ENCODE results near the gene CNTN4. TPM values are rescaled to one million over a fixed set of nuclear protein-coding genes. Genes with fewer than 3 reads are reported as not detected.

The CNTN4 gene
- total and polyA plus RNA-seq, 3 experiments from 2014 or later = not detected

- peak in 1 of 5 donors; percentile 3 for DNase-seq
- H3K4me3 Mint-ChIP-seq = peak overlapping the region in 1 of 7 donors; percentile 30
Observed at GRCh38 chr3:2765002-2765579, 666.4 kb downstream of the CNTN4 start.

GRCh38 chr3:2770451-2770850 is 671.8 kb downstream of the CNTN4 start:
- Mint-ChIP-seq H3K27me3 (peaks cover 3 to 5% of the 10 kb centered on the region in 2 donors), H3K4me3 (no peak overlapping the region), H3K9me3 (peaks cover 0 to 2% (median 0%) of the 10 kb centered on the region in 5 donors), H3K27ac (no peak overlapping the region), H3K4me1 (no peaks in the 10 kb centered on the region), H3K36me3 (no peaks in the 10 kb centered on the region)
- ChIA-PET CTCF (no interaction called here), POLR2A (no interaction called here)
- Histone ChIP-seq H3K27ac (ENCODE audit: low read depth, low read length) (no peak overlapping the region), H3K4me1 (ENCODE audit: insufficient read depth, low read length) (no peaks in the 10 kb centered on the region), H3K27me3 (ENCODE audit: insufficient read depth, low read length, poor library complexity, severe bottlenecking) (no peaks in the 10 kb centered on the region), H3K9me3 (ENCODE audit: low read length) (no peaks in the 10 kb centered on the region), H3K4me3 (ENCODE audit: low read length) (no peak overlapping the region), H3K36me3 (ENCODE audit: insufficient read depth, low read length) (no peaks in the 10 kb centered on the region)
- DNase-seq = no peak

More at GRCh38 chr3:2765002-2765579, 666.4 kb downstream of the CNTN4 start:
- H3K36me3 ChIP-seq (ENCODE audit: insufficient read depth, low read length) = no peaks in the 10 kb centered on the region
- CTCF ChIA-PET = no interaction called here
- peak overlapping the region in 1 of 8 donors; percentile 46 for H3K27ac Mint-ChIP-seq
- peaks cover 0 to 4% (median 3%) of the 10 kb centered on the region in 3 donors for H3K4me1 Mint-ChIP-seq
- H3K27ac ChIP-seq (ENCODE audit: low read depth, low read length) = no peak overlapping the region
- H3K4me3 ChIP-seq (ENCODE audit: low read length) = no peak overlapping the region
- no peaks in the 10 kb centered on the region for H3K9me3 ChIP-seq (ENCODE audit: low read length)
- POLR2A ChIA-PET = no interaction called here
- H3K27me3 Mint-ChIP-seq = peaks cover 3% of the 10 kb centered on the region in 2 donors
- no peaks in the 10 kb centered on the region for H3K36me3 Mint-ChIP-seq
- no peaks in the 10 kb centered on the region for H3K27me3 ChIP-seq (ENCODE audit: insufficient read depth, low read length, poor library complexity, severe bottlenecking)
- H3K4me1 ChIP-seq (ENCODE audit: insufficient read depth, low read length) = no peaks in the 10 kb centered on the region
- H3K9me3 Mint-ChIP-seq = no peaks in the 10 kb centered on the region

GRCh38 chr3:2771193-2771592 is 672.5 kb downstream of the CNTN4 start:
- POLR2A ChIA-PET = no interaction called here
- Mint-ChIP-seq H3K27ac (no peak overlapping the region), H3K4me3 (no peak overlapping the region)

GRCh38 chr3:2771741-2772140 is 673.1 kb downstream of the CNTN4 start:
- H3K36me3 ChIP-seq (ENCODE audit: insufficient read depth, low read length) = no peaks in the 10 kb centered on the region
- peaks cover 0 to 2% (median 0%) of the 10 kb centered on the region in 5 donors for H3K9me3 Mint-ChIP-seq
- no peak overlapping the region for H3K27ac Mint-ChIP-seq
- DNase-seq = no peak
- H3K9me3 ChIP-seq (ENCODE audit: low read length) = no peaks in the 10 kb centered on the region
- no peak overlapping the region for H3K4me3 Mint-ChIP-seq
- H3K4me1 Mint-ChIP-seq = no peaks in the 10 kb centered on the region
- no peak overlapping the region for H3K27ac ChIP-seq (ENCODE audit: low read depth, low read length)
- POLR2A ChIA-PET = no interaction called here
- H3K4me1 ChIP-seq (ENCODE audit: insufficient read depth, low read length) = no peaks in the 10 kb centered on the region
- no peaks in the 10 kb centered on the region for H3K36me3 Mint-ChIP-seq
- no peaks in the 10 kb centered on the region for H3K27me3 ChIP-seq (ENCODE audit: insufficient read depth, low read length, poor library complexity, severe bottlenecking)
- no peak overlapping the region for H3K4me3 ChIP-seq (ENCODE audit: low read length)
- CTCF ChIA-PET = no interaction called here
- H3K27me3 Mint-ChIP-seq = peaks cover 3 to 4% of the 10 kb centered on the region in 2 donors

More at GRCh38 chr3:2771193-2771592, 672.5 kb downstream of the CNTN4 start:
- H3K27ac ChIP-seq (ENCODE audit: low read depth, low read length) = no peak overlapping the region
- no peaks in the 10 kb centered on the region for H3K36me3 ChIP-seq (ENCODE audit: insufficient read depth, low read length)
- no peaks in the 10 kb centered on the region for H3K9me3 ChIP-seq (ENCODE audit: low read length)
- Mint-ChIP-seq H3K27me3 (peaks cover 3 to 4% of the 10 kb centered on the region in 2 donors), H3K36me3 (no peaks in the 10 kb centered on the region), H3K4me1 (no peaks in the 10 kb centered on the region), H3K9me3 (peaks cover 0 to 2% (median 0%) of the 10 kb centered on the region in 5 donors)
- CTCF ChIA-PET = no interaction called here
- no peak for DNase-seq
- H3K27me3 ChIP-seq (ENCODE audit: insufficient read depth, low read length, poor library complexity, severe bottlenecking) = no peaks in the 10 kb centered on the region
- H3K4me3 ChIP-seq (ENCODE audit: low read length) = no peak overlapping the region
- no peaks in the 10 kb centered on the region for H3K4me1 ChIP-seq (ENCODE audit: insufficient read depth, low read length)

GRCh38 chr3:2772803-2773202 is 674.1 kb downstream of the CNTN4 start:
- Histone ChIP-seq H3K27me3 (ENCODE audit: insufficient read depth, low read length, poor library complexity, severe bottlenecking) (no peaks in the 10 kb centered on the region), H3K27ac (ENCODE audit: low read depth, low read length) (no peak overlapping the region), H3K36me3 (ENCODE audit: insufficient read depth, low read length) (no peaks in the 10 kb centered on the region), H3K4me1 (ENCODE audit: insufficient read depth, low read length) (no peaks in the 10 kb centered on the region), H3K9me3 (ENCODE audit: low read length) (no peaks in the 10 kb centered on the region), H3K4me3 (ENCODE audit: low read length) (no peak overlapping the region)
- no peak overlapping the region for H3K27ac Mint-ChIP-seq
- CTCF ChIA-PET = no interaction called here
- H3K4me1 Mint-ChIP-seq = no peaks in the 10 kb centered on the region
- DNase-seq = no peak
- no peaks in the 10 kb centered on the region for H3K36me3 Mint-ChIP-seq
- H3K4me3 Mint-ChIP-seq = no peak overlapping the region
- peaks cover 0 to 2% (median 0%) of the 10 kb centered on the region in 5 donors for H3K9me3 Mint-ChIP-seq
- POLR2A ChIA-PET = no interaction called here
- peaks cover 3 to 4% of the 10 kb centered on the region in 2 donors for H3K27me3 Mint-ChIP-seq

GRCh38 chr3:2774481-2775249 is 676.0 kb downstream of the CNTN4 start:
- H3K36me3 ChIP-seq (ENCODE audit: insufficient read depth, low read length) = no peaks in the 10 kb centered on the region
- DNase-seq = no peak
- POLR2A ChIA-PET = no interaction called here
- Mint-ChIP-seq H3K4me1 (no peaks in the 10 kb centered on the region), H3K27ac (no peak overlapping the region), H3K27me3 (peaks cover under 1 to 4% of the 10 kb centered on the region in 2 donors), H3K9me3 (peaks cover 0 to 2% (median 0%) of the 10 kb centered on the region in 5 donors), H3K4me3 (no peak overlapping the region), H3K36me3 (no peaks in the 10 kb centered on the region)
- CTCF ChIA-PET = no interaction called here
- no peak overlapping the region for H3K27ac ChIP-seq (ENCODE audit: low read depth, low read length)
- no peaks in the 10 kb centered on the region for H3K4me1 ChIP-seq (ENCODE audit: insufficient read depth, low read length)
- no peaks in the 10 kb centered on the region for H3K9me3 ChIP-seq (ENCODE audit: low read length)
- H3K4me3 ChIP-seq (ENCODE audit: low read length) = no peak overlapping the region
- H3K27me3 ChIP-seq (ENCODE audit: insufficient read depth, low read length, poor library complexity, severe bottlenecking) = no peaks in the 10 kb centered on the region

GRCh38 chr3:2783261-2783660 is 684.6 kb downstream of the CNTN4 start:
- H3K36me3 Mint-ChIP-seq = no peaks in the 10 kb centered on the region

GRCh38 chr3:2784627-2785026 is 686.0 kb downstream of the CNTN4 start:
- H3K4me1 ChIP-seq (ENCODE audit: insufficient read depth, low read length) = no peaks in the 10 kb centered on the region
- H3K4me3 Mint-ChIP-seq = no peak overlapping the region
- H3K4me3 ChIP-seq (ENCODE audit: low read length) = no peak overlapping the region
- no peaks in the 10 kb centered on the region for H3K4me1 Mint-ChIP-seq
- H3K36me3 ChIP-seq (ENCODE audit: insufficient read depth, low read length) = no peaks in the 10 kb centered on the region
- H3K9me3 Mint-ChIP-seq = no peaks in the 10 kb centered on the region
- peaks cover 0 to 2% of the 10 kb centered on the region in 2 donors for H3K27me3 Mint-ChIP-seq
- H3K9me3 ChIP-seq (ENCODE audit: low read length) = no peaks in the 10 kb centered on the region
- ChIA-PET CTCF (no interaction called here), POLR2A (no interaction called here)
- H3K27me3 ChIP-seq (ENCODE audit: insufficient read depth, low read length, poor library complexity, severe bottlenecking) = no peaks in the 10 kb centered on the region
- H3K27ac Mint-ChIP-seq = peak overlapping the region in 1 of 8 donors; percentile 12
- H3K36me3 Mint-ChIP-seq = no peaks in the 10 kb centered on the region
- DNase-seq = no peak
- H3K27ac ChIP-seq (ENCODE audit: low read depth, low read length) = no peak overlapping the region

More at GRCh38 chr3:2783261-2783660, 684.6 kb downstream of the CNTN4 start:
- CTCF ChIA-PET = no interaction called here
- Mint-ChIP-seq H3K27ac (no peak overlapping the region), H3K9me3 (no peaks in the 10 kb centered on the region), H3K4me3 (no peak overlapping the region), H3K27me3 (peaks cover 0 to 2% of the 10 kb centered on the region in 2 donors), H3K4me1 (no peaks in the 10 kb centered on the region)
- H3K27ac ChIP-seq (ENCODE audit: low read depth, low read length) = no peak overlapping the region
- no peak for DNase-seq
- POLR2A ChIA-PET = no interaction called here
- H3K4me1 ChIP-seq (ENCODE audit: insufficient read depth, low read length) = no peaks in the 10 kb centered on the region
- no peaks in the 10 kb centered on the region for H3K27me3 ChIP-seq (ENCODE audit: insufficient read depth, low read length, poor library complexity, severe bottlenecking)
- H3K4me3 ChIP-seq (ENCODE audit: low read length) = no peak overlapping the region
- no peaks in the 10 kb centered on the region for H3K9me3 ChIP-seq (ENCODE audit: low read length)
- no peaks in the 10 kb centered on the region for H3K36me3 ChIP-seq (ENCODE audit: insufficient read depth, low read length)

Measured in CD8-positive, alpha-beta memory T cell (primary cell).